Vagina (tissue), 2 donors: ENCODE measurements around the gene PDE7B. TPM values are rescaled to one million over a fixed set of nuclear protein-coding genes. Genes with fewer than 3 reads are reported as not detected.

ENCODE experiments used
- DNase-seq, 2 donors: peaks; one replicate each; pipeline ENCODE4 v3.0.0-alpha.2; 2017; ENCODE audit errors: extremely low spot score in 2 of 2
- H3K27ac ChIP-seq: fragments of 200-600 bp; sonication (generic); one replicate; pipeline ENCODE4 v1.5.1; 2019
- H3K27me3 ChIP-seq: fragments of 200-600 bp; sonication (generic); one replicate; pipeline ENCODE4 v1.5.1; 2019
- H3K36me3 ChIP-seq, 2 donors: fragments of 200-600 bp; sonication (generic); one replicate each; pipeline ENCODE4 v1.5.1; 2017 to 2019
- H3K4me1 ChIP-seq: fragments of 200-600 bp; sonication (generic); one replicate; pipeline ENCODE4 v1.5.1; 2019
- H3K4me3 ChIP-seq, 2 donors: fragments of 200-600 bp; sonication (generic); 1 replicate in 1 of 2; 2 replicates in 1 of 2; pipeline ENCODE4 v1.5.1; 2016 to 2019
- H3K9me3 ChIP-seq: fragments of 200-600 bp; sonication (generic); one replicate; pipeline ENCODE4 v1.5.1; 2019
- CTCF ChIP-seq, 3 experiments: fragments of 450-650 bp in 2 of 3; fragments of 200-600 bp in 1 of 3; sonication (generic) in 1 of 3; IDR thresholded peaks; one replicate each; pipeline ENCODE4 v1.5.1; 2017 to 2019; ENCODE audit warnings: antibody characterized with exemption in 3 of 3, mild to moderate bottlenecking in 2 of 3, moderate library complexity in 2 of 3
- POLR2A ChIP-seq, 2 donors: fragments of 450-650 bp; IDR thresholded peaks; one replicate each; pipeline ENCODE4 v1.6.1; 2017; ENCODE audit warnings: antibody characterized with exemption in 2 of 2, mild to moderate bottlenecking in 2 of 2, moderate library complexity in 2 of 2
- POLR2AphosphoS5 ChIP-seq, 2 donors: sonication (generic); formaldehyde crosslinking; IDR thresholded peaks; one replicate each; pipeline ENCODE4 v1.9.0; 2017; ENCODE audit warnings: antibody characterized with exemption in 2 of 2, mild to moderate bottlenecking in 2 of 2, low read depth in 1 of 2; ENCODE audit not compliant: insufficient read depth in 1 of 2
- intact Hi-C: fragments of 100-400 bp; cut with DNase I; formaldehyde crosslinking; loops from one replicate; pipeline ENCODE4 v1.15.1; 2023
- total RNA-seq: library from RNA; depleted of rRNA; stranded (reverse); fragments of >200 nt; gene quantifications from one replicate; pipeline ENCODE4 v1.2.3, GENCODE V29; 2016

The PDE7B gene
- total RNA-seq, 1 donor from 2014 or later = 6.9 TPM

GRCh38 chr6:135883045-135883444 is 31.5 kb downstream of the PDE7B start:
- intact Hi-C loops = no loop called here
- no peak overlapping the region for H3K4me3 ChIP-seq
- H3K4me1 ChIP-seq = no peaks in the 10 kb centered on the region
- no peak for DNase-seq
- TF ChIP-seq POLR2AphosphoS5 (IDR thresholded peaks at IDR 0.05; ENCODE audit: insufficient read depth in 1 of 2, low read depth in 1 of 2) (no peak), CTCF (IDR thresholded peaks at IDR 0.05) (no peak), POLR2A (IDR thresholded peaks at IDR 0.05) (no peak)
- H3K27ac ChIP-seq = no peak overlapping the region
- H3K36me3 ChIP-seq = no peaks in the 10 kb centered on the region
- no peaks in the 10 kb centered on the region for H3K27me3 ChIP-seq
- no peaks in the 10 kb centered on the region for H3K9me3 ChIP-seq

GRCh38 chr6:135883536-135883935 is 32.0 kb downstream of the PDE7B start:
- intact Hi-C loops = no loop called here
- no peaks in the 10 kb centered on the region for H3K36me3 ChIP-seq

GRCh38 chr6:135884136-135884535 is 32.6 kb downstream of the PDE7B start:
- intact Hi-C loops = no loop called here
- no peak for TF ChIP-seq CTCF (IDR thresholded peaks at IDR 0.05)
- TF ChIP-seq POLR2A (IDR thresholded peaks at IDR 0.05) = no peak
- no peak for TF ChIP-seq POLR2AphosphoS5 (IDR thresholded peaks at IDR 0.05; ENCODE audit: insufficient read depth in 1 of 2, low read depth in 1 of 2)

More at GRCh38 chr6:135883536-135883935, 32.0 kb downstream of the PDE7B start:
- H3K4me1 ChIP-seq = no peaks in the 10 kb centered on the region
- no peaks in the 10 kb centered on the region for H3K27me3 ChIP-seq
- TF ChIP-seq POLR2A (IDR thresholded peaks at IDR 0.05) (no peak), POLR2AphosphoS5 (IDR thresholded peaks at IDR 0.05; ENCODE audit: insufficient read depth in 1 of 2, low read depth in 1 of 2) (no peak), CTCF (IDR thresholded peaks at IDR 0.05) (no peak)
- H3K9me3 ChIP-seq = no peaks in the 10 kb centered on the region
- no peak overlapping the region for H3K4me3 ChIP-seq
- no peak overlapping the region for H3K27ac ChIP-seq
- no peak for DNase-seq

GRCh38 chr6:135887069-135887468 is 35.6 kb downstream of the PDE7B start:
- H3K4me1 ChIP-seq = no peaks in the 10 kb centered on the region
- no peaks in the 10 kb centered on the region for H3K36me3 ChIP-seq
- intact Hi-C loops = no loop called here
- H3K4me3 ChIP-seq = no peak overlapping the region
- no peaks in the 10 kb centered on the region for H3K27me3 ChIP-seq
- H3K27ac ChIP-seq = no peak overlapping the region
- H3K9me3 ChIP-seq = no peaks in the 10 kb centered on the region
- TF ChIP-seq POLR2A (IDR thresholded peaks at IDR 0.05) (no peak), POLR2AphosphoS5 (IDR thresholded peaks at IDR 0.05; ENCODE audit: insufficient read depth in 1 of 2, low read depth in 1 of 2) (no peak), CTCF (IDR thresholded peaks at IDR 0.05) (no peak)
- DNase-seq = no peak

More at GRCh38 chr6:135884136-135884535, 32.6 kb downstream of the PDE7B start:
- H3K27me3 ChIP-seq = no peaks in the 10 kb centered on the region
- no peak overlapping the region for H3K27ac ChIP-seq
- no peaks in the 10 kb centered on the region for H3K9me3 ChIP-seq
- no peak overlapping the region for H3K4me3 ChIP-seq
- DNase-seq = no peak
- no peaks in the 10 kb centered on the region for H3K36me3 ChIP-seq
- no peaks in the 10 kb centered on the region for H3K4me1 ChIP-seq

GRCh38 chr6:135888818-135889217 is 37.3 kb downstream of the PDE7B start:
- intact Hi-C loops = no loop called here
- Histone ChIP-seq H3K36me3 (no peaks in the 10 kb centered on the region), H3K4me1 (no peaks in the 10 kb centered on the region), H3K4me3 (no peak overlapping the region), H3K27ac (no peak overlapping the region), H3K9me3 (no peaks in the 10 kb centered on the region), H3K27me3 (no peaks in the 10 kb centered on the region)
- TF ChIP-seq CTCF (IDR thresholded peaks at IDR 0.05) = no peak
- no peak for TF ChIP-seq POLR2A (IDR thresholded peaks at IDR 0.05)
- no peak for TF ChIP-seq POLR2AphosphoS5 (IDR thresholded peaks at IDR 0.05; ENCODE audit: insufficient read depth in 1 of 2, low read depth in 1 of 2)
- DNase-seq = no peak
